ENCODE results near the gene VIPR2. TPM values are rescaled to one million over a fixed set of nuclear protein-coding genes. Genes with fewer than 3 reads are reported as not detected.
A peak's percentile ranks its signal among the peaks of the same experiment; 100 is the strongest.

Gene VIPR2
- total and polyA plus RNA-seq, 4 donors = 0.02 to 0.91 (median 0.73) TPM

DNA sequence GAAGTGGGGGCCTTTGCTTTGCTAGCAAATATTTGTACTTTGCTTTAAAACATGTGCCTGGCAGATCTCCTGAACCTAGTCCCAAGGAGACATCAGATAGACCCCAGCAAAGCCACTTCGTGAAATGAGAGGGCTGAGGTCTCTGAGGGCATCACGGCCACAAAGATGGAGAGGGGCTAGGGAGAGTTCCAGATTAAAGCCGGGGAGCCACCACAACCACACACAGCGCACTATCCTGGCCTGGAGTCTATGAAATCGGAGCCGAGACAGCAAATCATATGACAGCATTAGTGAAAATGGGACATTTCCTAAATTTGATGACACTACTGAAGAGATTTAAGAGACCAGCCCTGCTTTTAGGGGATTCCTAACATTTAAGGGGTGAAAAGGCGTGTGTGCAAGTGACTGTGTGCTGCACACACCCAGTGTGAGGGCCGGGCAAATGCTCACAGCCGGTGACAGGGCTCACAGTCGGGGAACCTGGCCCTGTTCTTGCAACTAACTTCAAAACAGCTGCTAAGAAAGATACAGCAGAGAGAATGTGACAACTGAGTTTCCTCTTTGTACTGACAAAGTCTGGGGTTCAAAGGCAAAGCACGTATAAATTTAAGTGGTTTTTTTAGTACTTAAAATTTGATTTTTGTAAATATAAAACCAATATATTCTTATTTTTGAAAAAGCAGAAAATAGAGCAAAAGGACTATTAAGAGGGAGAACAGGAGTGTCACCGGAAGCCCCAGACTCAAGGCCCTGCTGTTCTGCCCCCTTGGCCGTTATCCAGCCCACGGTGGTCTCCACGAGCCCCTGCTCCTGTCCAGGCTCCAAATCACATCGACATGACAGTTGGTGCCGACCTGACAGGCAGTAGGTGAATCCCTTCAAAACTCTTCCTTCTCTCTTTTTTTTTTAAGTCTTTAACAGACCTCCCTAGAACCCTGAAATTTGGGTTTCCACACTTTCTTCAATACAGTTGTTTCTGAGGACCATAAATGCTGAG lies 49.5 kb downstream of the VIPR2 start:
- 79 to 88% methylated on average over 17 of the region's 17 CpGs for WGBS, 2 donors
- H3K9me3 ChIP-seq (ENCODE audit: control insufficient read depth in 4 of 4, insufficient read depth in 3 of 4, low read length in 3 of 4) = peaks cover 0 to 2% (median 0%) of the 10 kb centered on the region in 4 donors
- TF ChIP-seq, protein P1, sequence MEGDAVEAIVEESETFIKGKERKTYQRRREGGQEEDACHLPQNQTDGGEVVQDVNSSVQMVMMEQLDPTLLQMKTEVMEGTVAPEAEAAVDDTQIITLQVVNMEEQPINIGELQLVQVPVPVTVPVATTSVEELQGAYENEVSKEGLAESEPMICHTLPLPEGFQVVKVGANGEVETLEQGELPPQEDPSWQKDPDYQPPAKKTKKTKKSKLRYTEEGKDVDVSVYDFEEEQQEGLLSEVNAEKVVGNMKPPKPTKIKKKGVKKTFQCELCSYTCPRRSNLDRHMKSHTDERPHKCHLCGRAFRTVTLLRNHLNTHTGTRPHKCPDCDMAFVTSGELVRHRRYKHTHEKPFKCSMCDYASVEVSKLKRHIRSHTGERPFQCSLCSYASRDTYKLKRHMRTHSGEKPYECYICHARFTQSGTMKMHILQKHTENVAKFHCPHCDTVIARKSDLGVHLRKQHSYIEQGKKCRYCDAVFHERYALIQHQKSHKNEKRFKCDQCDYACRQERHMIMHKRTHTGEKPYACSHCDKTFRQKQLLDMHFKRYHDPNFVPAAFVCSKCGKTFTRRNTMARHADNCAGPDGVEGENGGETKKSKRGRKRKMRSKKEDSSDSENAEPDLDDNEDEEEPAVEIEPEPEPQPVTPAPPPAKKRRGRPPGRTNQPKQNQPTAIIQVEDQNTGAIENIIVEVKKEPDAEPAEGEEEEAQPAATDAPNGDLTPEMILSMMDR (IDR thresholded peaks at IDR 0.05; ENCODE audit: control extremely low read depth, extremely low read depth) = no peak
- H3K4me1 ChIP-seq (ENCODE audit: control insufficient read depth in 5 of 5, insufficient read depth in 5 of 5, low read length in 5 of 5) = peaks cover 0 to 3% (median 0%) of the 10 kb centered on the region in 5 donors
- no peak overlapping the region for H3K4me3 ChIP-seq
- no peak overlapping the region for H3K9ac ChIP-seq (ENCODE audit: insufficient read depth in 1 of 2, low read length in 2 of 2)
- ATAC-seq (ENCODE audit: insufficient read depth, low FRiP score) (no peak), DNase-seq (no peak)
- no peaks in the 10 kb centered on the region for H3K27me3 ChIP-seq (ENCODE audit: control insufficient read depth in 3 of 3, insufficient read depth in 3 of 3, low read length in 2 of 3)
- H3K36me3 ChIP-seq (ENCODE audit: control insufficient read depth in 4 of 4, insufficient read depth in 4 of 4, low read length in 4 of 4) = no peaks in the 10 kb centered on the region
- H3K27ac ChIP-seq (ENCODE audit: low read depth in 1 of 2, low read length in 1 of 2) = peak overlapping the region in 1 of 2 donors; percentile 91

DNA sequence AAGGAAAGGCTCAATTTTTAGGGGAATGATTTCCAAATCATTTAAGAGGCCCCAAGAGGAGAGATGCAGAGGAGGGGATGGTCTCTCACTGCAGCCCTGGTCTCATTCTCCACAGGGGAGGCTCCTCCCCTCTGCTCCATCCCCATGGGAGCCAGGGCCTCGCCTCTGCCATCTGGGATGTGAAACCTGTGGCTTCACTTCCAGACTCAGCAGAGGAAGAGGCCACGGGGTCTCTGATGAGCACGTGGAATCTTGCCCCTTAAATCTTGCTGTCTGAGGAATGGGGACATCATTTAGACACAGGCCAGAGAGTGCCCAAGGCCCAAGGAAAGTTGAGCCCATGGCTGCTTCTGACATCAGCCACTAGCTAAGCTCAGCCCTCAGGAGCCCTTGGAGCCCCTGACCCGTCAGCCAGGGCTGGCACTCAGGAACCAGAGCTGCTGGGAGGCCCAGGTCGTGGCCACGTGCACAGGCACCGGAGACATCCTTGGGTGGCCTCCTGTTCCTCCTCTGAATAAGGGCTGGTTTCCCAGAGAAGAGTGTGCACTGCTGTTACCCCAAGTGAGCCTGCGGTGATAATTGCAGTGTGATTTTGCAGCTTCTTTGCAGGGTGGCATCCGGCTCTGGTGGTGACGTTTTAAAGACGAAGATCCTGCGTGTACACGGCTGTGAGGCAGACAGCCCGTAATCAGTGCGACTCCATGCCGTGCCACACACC lies 50.5 kb downstream of the VIPR2 start:
- H3K4me3 ChIP-seq = no peak overlapping the region
- H3K4me1 ChIP-seq (ENCODE audit: control insufficient read depth in 5 of 5, insufficient read depth in 5 of 5, low read length in 5 of 5) = peaks cover 0 to 3% (median 0%) of the 10 kb centered on the region in 5 donors
- H3K27ac ChIP-seq (ENCODE audit: low read depth in 1 of 2, low read length in 1 of 2) = peak overlapping the region in 1 of 2 donors; percentile 59
- 84 to 89% methylated on average over 16 of the region's 16 CpGs for WGBS, 2 donors
- DNase-seq (no peak), ATAC-seq (ENCODE audit: insufficient read depth, low FRiP score) (no peak)
- TF ChIP-seq, protein P1 (IDR thresholded peaks at IDR 0.05; ENCODE audit: control extremely low read depth, extremely low read depth) = no peak
- H3K27me3 ChIP-seq (ENCODE audit: control insufficient read depth in 3 of 3, insufficient read depth in 3 of 3, low read length in 2 of 3) = no peaks in the 10 kb centered on the region
- peaks cover 0 to 2% (median 0%) of the 10 kb centered on the region in 4 donors for H3K9me3 ChIP-seq (ENCODE audit: control insufficient read depth in 4 of 4, insufficient read depth in 3 of 4, low read length in 3 of 4)
- no peaks in the 10 kb centered on the region for H3K36me3 ChIP-seq (ENCODE audit: control insufficient read depth in 4 of 4, insufficient read depth in 4 of 4, low read length in 4 of 4)
- H3K9ac ChIP-seq (ENCODE audit: insufficient read depth in 1 of 2, low read length in 2 of 2) = no peak overlapping the region

DNA sequence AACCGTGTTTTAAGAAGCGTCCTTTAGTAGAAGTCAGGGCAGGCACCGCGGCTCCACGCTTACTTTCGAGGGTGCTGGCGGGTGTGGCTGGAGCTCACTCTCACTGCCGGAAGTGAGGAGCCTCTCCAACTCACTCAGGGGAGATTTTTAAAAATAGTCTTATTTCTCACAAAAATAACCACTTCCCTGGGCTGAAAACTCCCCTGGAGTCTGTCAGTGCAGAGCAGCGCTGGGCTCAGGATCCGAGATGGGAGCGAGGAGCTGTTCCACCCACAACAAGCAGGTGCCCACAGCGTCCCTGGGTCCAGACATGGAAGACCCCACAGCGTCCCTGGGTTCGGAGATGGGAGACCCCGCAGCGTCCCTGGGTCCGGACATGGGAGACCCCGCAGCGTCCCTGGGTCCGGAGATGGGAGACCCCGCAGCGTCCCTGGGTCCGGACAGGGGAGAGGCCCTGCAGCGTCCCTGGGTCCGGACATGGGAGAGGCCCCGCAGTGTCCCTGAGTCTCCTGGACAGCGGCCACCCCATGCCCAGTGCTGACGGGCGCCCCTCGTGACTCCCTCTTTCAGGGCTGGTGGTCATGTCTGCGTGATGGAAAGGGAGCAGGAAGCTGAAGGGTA lies 51.2 kb downstream of the VIPR2 start:
- TF ChIP-seq, protein P1 (IDR thresholded peaks at IDR 0.05; ENCODE audit: control extremely low read depth, extremely low read depth) = no peak
- Histone ChIP-seq H3K27me3 (ENCODE audit: control insufficient read depth in 3 of 3, insufficient read depth in 3 of 3, low read length in 2 of 3) (no peaks in the 10 kb centered on the region), H3K9me3 (ENCODE audit: control insufficient read depth in 4 of 4, insufficient read depth in 3 of 4, low read length in 3 of 4) (peaks cover 0 to 2% (median 0%) of the 10 kb centered on the region in 4 donors), H3K4me1 (ENCODE audit: control insufficient read depth in 5 of 5, insufficient read depth in 5 of 5, low read length in 5 of 5) (peaks cover 0 to 3% (median 0%) of the 10 kb centered on the region in 5 donors), H3K27ac (ENCODE audit: low read depth in 1 of 2, low read length in 1 of 2) (peak overlapping the region in 1 of 2 donors; percentile 59), H3K9ac (ENCODE audit: insufficient read depth in 1 of 2, low read length in 2 of 2) (no peak overlapping the region), H3K36me3 (ENCODE audit: control insufficient read depth in 4 of 4, insufficient read depth in 4 of 4, low read length in 4 of 4) (no peaks in the 10 kb centered on the region), H3K4me3 (no peak overlapping the region)
- no peak for ATAC-seq (ENCODE audit: insufficient read depth, low FRiP score)
- no peak for DNase-seq
- 89 to 93% methylated on average over 31 of the region's 31 CpGs for WGBS, 2 donors

All from lung (tissue), 12 donors.